GM21447 (cell line): ENCODE data around the gene TAP1.

Experiments used
- ATAC-seq: cut with Tn5 transposase; IDR thresholded peaks from one replicate; pipeline ENCODE4 v1.9.1; 2021; ENCODE audit not compliant: unreplicated experiment

TAP1 gene

DNA sequence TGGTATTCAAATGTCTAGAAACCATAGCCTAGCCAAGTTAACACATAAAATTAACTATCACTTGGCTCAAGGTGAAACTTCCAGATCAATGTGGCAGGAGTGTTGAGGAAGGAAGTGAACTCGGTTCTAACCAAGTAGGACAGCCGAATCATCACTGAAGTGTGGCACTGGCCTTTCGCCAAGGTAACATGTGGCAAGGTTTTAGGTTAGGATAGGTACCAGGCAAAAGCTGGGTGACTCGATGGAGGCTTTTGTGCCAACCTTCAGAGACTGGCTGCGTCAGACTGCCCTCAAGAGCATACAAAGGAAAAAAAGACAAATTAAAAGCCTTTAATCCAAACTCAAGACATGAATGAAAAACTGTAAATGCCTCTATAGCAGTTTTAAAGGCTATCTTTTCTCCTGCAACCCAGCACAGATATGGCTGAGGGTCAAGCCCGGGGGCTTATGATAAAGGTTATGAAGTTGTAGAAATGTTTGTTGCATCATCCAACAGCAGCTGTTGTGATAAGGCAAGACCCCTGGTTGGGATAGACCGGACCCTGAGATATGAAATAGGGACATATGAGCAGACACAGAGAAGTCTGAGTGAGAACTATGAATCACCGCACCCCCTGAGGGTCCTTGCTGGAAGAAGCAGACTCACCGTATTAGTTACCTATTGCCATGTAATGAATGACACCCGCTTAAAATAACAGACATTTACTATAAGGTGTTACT lies 12.4 kb upstream of the TAP1 start:
- no peak for ATAC-seq

- no peak for ATAC-seq
These were observed 9.2 kb upstream of the TAP1 start for GRCh38 chr6:32862725-32863124.

- ATAC-seq = no peak
These were observed 7.2 kb upstream of the TAP1 start for GRCh38 chr6:32860674-32861073.

DNA sequence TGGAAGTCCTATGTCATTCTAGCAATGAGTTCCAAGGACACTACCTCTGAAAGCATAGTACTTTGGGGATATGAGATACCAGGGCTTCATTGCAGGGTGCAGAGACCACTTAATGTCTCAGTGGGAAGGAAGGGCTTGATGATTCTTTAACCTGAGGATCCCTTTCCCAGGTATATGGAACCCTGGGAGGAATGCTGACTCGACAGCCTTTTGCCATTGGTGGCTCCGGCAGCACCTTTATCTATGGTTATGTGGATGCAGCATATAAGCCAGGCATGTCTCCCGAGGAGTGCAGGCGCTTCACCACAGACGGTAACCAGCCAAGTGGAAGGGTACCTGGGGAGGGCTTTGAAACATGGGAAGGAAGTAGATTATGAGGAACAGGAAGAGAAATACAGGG lies 4.7 kb upstream of the TAP1 start:
- no peak for ATAC-seq

DNA sequence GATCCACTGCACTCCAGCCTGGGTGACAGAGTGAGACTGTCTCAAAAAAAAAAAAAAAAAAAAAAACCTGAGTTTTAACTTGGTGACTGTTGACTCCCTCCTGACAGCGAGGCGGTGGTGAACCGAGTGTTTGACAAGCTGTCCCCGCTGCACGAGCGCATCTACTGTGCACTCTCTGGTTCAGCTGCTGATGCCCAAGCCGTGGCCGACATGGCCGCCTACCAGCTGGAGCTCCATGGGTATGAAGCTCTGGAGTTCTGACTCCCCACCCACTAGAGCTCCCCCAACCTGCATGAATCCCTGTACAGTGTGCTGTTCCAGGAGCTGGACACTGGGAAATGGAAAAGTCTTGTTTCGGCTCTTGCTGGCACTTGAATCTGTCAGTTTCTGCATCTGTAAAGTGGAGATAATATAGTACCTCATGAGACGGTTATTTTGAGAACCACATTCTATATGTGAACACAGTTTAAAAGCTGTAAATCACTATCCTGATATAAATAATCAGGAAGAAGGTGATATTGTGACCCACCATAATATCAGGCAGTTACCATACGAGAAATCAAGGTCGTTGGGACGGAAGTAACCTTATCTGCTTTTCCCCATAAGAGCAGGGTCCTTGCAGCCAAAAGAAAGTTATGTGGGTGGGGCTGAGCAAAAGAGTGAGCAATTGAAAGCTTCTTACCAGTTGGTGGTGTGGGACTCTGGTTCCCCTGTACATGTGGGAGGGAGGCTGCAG lies 3.8 kb upstream of the TAP1 start:
- ATAC-seq = no peak

DNA sequence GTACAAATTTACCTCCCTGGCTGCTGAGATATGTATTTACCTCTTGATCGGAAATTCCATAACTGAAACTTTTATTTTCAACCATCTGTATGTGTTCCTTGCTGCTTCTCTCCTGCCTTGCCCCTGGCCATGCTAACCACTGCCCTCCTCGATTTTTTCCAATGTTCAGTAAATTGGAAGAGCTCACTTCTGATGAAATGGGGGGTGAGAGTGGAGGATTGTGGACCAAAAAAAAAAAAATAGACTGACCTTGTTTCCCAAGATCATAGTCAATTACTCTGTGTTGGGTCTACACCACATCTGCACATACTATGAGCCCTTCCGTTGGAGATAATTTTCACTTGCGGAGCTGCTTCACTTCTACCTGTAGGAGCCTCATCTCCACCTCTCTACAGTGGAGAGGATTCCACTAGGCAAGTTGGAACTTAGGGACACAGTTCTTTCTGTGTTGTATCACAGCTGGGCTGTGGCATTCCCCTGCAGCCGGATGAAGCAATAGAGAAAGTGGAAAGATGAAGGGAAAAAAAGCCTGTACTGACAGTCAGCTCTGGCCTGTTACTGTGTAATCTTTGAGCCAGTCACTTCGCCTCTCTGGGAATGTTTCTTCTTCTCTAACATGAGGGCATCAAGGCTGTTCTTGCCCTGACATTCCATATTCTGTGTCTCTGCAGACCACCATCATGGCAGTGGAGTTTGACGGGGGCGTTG lies 2.1 kb upstream of the TAP1 start:
- no peak for ATAC-seq

DNA sequence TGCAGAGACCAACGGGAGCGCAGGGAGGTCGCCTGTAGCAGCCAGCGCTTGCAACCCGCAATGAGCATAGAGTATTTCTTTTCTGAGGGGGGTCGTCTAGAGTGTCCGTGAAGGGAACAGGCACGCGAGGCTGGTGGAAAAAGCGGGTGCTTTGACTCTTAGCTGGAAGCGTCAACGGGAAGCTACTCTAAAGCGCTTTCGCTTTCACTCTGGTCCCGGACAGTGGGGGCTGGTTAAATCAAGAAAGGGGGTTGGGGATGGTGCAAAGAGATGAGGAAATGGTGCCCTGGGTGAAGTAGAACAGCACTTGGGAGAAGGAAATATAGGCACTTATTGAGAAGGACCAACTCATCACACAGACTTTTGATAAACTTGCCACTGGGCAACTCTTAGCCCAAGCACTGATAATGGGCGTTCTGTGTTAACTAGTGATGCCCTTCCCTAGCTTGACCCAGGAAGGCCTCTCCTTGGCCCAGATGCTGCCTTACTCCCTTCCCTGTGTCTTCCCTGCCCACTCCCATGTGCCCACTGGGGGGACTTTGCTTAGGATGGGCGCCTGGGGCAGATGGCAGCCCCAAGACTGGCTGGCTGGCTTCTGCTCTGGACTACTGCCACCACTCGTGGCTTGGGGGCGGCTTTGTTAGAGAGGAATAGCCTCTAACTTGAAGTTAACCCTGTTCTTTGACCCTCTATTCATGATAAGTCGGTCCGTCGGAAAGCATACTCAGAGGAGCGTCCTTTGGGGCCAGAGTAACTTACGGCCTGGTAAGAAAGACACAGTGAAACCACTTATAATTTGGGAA lies 1.1 kb upstream of the TAP1 start:
- ATAC-seq = peak; percentile 23

GRCh38 chr6:32852844-32853540 lies 512 bp downstream of the TAP1 start:
- ATAC-seq = peak; percentile 25

DNA sequence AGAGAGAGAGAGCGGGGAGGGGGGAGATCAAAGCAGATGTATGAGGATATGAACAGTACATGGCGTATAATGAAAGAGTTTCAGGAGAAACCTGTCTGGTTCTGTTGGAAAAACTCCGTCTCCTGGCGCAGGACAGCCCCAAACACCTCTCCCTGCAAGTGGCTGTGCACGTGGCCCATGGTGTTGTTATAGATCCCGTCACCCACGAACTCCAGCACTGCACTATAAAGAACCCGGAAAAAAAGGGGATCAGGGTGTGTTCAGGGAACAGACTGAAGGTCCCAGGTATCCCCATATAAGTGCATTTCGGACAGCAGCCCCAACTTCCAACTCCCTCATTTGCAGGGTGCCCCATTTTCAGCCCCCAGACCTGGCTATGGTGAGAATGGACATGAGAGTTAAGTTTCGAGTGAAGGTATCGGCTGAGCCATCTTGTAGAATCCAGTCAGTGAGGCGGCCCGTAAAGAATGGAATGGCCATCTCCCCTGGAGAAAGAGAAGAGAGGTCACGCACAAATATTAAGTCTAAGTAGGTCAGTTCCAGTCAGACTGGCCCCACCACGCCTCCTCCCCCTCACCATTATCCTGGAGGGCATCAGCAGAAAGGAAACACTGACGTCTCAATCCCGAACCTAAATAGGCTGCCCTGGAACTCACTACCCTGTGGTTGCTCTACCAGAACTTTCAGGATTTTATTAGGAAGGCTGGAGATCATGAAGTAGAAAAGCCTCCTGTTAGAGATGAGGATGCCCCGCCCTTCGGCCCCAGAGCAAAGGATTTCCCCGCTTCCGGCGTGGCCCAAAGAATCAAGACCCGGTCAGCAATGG lies 1.3 kb downstream of the TAP1 start:
- no peak for ATAC-seq

DNA sequence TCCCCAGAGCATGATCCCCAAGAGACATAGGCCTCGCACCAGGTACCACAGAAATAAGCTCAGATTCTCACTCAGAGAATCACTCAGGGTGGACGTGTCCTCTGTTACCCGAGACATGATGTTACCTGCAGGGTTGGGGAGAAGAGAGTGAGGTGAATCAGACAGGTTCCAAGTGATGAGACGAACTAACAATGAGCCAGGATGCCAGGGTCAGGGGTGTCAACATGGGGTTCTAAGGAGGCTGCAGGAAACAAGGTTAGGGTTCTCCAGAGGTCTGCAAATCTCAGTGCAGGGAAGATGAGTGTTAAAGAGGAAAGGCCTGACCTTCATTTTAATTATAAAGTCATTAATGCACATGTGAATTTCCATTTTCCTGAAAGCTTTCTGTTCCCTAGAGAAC lies 2.5 kb downstream of the TAP1 start:
- no peak for ATAC-seq

DNA sequence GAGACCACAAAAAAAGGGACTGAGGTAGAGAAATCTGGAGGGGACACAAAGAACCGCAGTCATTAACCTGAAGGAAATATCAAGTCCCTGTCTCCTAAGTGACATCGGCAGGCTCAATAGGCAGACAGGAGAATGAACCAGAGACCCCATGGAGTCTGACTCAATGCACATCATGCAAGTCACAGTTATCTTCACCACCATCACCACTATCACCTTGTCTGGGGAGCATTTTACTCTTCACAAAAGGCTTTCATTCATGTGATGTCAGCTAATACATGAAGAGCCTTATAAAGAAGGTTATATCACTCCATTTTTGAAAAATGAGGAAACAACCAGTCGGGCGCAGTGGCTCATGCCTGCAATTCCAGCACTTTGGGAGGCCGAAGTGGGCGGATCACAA lies 4.4 kb downstream of the TAP1 start:
- ATAC-seq = no peak

DNA sequence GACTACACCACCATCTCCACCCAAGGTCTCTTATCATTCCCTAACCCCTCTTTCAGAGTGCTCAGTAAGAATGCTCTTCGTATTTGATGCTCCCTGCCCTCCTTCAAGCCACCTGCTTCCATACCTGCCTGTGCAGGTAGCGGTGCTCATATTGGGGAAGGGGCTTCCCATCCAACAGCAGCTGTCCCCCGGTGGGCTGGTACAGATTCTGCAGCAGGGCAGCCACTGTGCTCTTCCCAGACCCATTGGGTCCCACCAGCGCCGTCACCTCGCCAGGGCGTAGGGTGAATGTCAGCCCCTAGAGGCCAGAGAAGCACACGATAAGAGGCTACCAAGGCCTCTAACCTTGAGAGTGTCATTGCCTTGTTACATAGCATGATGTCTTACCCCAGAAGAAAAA lies 5.7 kb downstream of the TAP1 start:
- ATAC-seq = no peak

DNA sequence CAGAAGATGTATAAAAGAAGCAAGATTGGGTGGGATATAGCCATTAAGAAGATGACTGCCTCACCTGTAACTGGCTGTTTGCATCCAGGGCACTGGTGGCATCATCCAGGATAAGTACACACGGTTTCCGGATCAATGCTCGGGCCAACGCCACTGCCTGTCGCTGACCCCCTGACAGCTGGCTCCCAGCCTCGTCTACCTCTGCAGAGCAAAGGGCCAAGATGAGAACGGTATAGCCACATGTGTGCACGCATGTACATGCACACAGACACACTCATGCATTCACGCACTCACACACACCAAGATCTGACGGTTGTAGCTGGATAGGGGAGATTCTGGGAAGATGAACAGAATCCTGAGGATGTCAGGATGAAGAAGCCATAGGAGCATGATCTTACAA lies 6.5 kb downstream of the TAP1 start:
- no peak for ATAC-seq

DNA sequence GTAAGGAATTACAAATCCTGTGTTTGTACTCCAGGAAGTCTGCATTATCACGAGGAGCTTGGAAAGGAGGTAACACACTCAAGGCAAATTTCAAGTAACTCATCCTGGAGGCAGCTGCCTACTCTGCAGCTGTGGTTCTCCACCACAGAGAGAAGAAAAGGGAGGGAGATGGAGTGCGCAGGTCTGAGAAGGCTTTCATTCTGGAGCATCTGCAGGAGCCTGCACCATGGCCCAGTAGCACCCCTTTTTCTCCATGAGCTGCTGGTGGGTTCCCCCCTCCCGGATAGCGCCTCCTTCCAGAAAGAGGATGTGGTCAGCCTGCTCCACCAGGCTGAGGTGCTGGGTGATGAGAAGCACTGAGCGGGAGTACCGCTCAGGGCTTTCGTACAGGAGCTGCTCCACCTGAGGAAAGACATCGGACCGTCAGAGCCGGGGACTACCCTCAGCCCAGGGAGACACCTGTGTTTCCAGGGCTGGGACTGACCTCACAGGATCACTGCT lies 8.1 kb downstream of the TAP1 start:
- ATAC-seq = no peak

DNA sequence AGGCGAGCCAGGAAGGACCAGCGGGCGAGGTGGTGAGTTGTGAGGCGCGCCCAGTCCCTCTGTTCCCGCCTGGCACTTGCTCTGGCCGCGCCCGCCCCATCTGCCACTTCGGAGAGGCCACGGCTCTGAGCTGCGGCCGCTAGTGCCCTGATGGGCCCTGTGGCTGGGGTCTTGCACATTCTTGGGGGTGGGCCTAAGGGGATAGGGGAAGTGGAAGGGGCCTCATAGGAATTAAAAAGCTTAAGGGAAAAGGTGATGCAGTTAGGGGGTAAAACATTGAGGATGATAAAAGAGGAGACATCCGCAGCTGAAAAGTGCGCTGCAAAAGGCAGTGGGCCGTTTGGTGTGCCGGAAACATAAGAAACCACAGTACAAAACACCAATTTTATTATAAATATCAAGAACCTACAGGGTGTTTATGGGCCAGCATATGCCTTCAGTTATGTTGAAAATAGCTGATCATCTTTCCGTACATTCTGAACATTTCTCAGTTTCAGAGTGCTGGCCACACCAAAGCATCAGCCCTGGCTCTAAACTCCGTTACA lies 8.6 kb downstream of the TAP1 start:
- ATAC-seq = no peak

GRCh38 chr6:32843979-32844838 lies 9.3 kb downstream of the TAP1 start, which contains the start of gene PSMB8:
TSS of gene PSMB8 (minus strand) at chr6:32844047. CDS start at chr6:32843996, 51 bp downstream.
- peak; percentile 65 for ATAC-seq

DNA sequence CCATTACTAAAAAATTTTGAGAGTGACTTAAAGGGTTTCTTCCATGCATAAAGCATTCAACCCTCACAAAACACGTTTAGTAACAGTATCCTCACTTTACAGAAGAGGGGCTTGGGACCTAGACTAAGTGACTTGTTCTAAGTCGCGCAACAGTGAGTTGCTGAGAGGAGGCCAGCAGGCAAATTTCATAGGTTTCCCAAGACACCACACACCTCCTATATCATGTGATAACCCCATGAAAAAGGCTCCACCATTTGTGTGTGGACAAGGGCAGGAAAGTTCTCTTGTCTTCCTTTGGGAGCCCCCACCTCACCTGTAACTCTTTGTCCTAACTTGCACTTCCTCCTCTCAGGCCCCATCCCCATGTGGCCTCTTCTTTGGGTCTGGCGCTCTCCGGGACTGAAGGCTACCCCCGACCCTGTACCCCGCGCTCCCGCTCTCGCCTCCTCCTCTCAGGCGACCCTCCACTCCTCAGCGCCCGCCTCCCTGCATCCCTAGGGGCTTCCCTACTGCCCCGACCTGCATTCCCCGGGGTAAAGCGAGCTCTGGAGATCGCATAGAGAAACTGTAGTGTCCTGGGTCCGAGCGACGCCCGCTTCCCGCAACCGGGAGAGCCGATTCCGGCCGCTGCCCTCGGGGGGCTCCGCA lies 10.0 kb downstream of the TAP1 start:
- ATAC-seq = no peak

DNA sequence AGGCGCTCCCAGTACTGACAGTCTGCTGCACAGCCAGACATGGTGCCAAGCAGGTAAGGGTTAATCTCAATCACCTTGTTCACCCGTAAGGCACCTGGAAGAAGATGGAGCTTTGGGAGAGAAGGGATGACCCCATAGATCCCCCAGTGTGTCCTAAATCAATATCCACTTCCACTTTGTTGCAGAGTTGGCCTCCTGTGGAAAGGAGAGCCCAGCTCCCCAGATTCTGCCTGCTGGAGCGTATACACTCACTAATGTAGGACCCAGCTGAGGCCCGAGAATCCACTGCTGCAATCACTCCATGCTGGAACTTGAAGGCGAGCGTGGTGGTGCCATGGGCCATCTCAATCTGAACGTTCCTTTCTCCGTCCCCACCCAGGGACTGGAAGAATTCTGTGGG lies 10.8 kb downstream of the TAP1 start:
- ATAC-seq = no peak
